Mammary epithelial cell (primary cell): ENCODE measurements around the gene IZUMO2.

Experiments
- EZH2 ChIP-seq: IDR thresholded peaks from 2 replicates; pipeline ENCODE4 v1.6.1; 2012; ENCODE audit warnings: low read length, inconsistent platforms, borderline replicate concordance
- TF ChIP-seq, protein P1 (sequence below), 2 donors: IDR thresholded peaks in 1 of 2; conservative IDR thresholded peaks in 1 of 2; 2 replicates each; pipeline ENCODE4 v1.5.1; 2011 to 2012; ENCODE audit warnings: inconsistent platforms in 2 of 2, low read length in 2 of 2, mild to moderate bottlenecking in 2 of 2, control low read depth in 1 of 2, low read depth in 1 of 2; ENCODE audit not compliant: insufficient read depth in 1 of 2; ENCODE audit errors: extremely low read depth in 1 of 2

DNA sequence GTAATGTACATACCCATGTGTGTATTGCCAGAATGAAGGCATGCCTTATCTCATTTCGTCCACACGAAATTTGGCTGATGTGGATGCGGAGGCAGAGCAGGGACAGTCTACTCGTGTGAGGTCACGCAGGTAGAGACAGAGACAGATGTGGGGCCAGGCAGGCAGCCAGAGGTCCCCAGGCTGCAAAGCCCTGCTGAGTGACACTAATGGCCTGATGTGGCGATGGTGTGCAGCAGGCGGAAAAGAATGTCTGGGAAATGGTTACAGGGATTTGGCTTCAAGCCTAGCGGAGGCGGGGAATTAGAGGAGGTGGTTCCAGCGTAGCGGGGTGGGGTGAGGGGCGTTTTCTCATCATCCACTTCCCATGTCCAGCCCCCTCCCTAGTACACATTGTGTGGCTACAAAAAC lies 4.2 kb upstream of the IZUMO2 start:
- TF ChIP-seq, protein P1, sequence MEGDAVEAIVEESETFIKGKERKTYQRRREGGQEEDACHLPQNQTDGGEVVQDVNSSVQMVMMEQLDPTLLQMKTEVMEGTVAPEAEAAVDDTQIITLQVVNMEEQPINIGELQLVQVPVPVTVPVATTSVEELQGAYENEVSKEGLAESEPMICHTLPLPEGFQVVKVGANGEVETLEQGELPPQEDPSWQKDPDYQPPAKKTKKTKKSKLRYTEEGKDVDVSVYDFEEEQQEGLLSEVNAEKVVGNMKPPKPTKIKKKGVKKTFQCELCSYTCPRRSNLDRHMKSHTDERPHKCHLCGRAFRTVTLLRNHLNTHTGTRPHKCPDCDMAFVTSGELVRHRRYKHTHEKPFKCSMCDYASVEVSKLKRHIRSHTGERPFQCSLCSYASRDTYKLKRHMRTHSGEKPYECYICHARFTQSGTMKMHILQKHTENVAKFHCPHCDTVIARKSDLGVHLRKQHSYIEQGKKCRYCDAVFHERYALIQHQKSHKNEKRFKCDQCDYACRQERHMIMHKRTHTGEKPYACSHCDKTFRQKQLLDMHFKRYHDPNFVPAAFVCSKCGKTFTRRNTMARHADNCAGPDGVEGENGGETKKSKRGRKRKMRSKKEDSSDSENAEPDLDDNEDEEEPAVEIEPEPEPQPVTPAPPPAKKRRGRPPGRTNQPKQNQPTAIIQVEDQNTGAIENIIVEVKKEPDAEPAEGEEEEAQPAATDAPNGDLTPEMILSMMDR (conservative IDR thresholded peaks at IDR 0.05 in 1 of 2, IDR thresholded peaks at IDR 0.05 in 1 of 2; ENCODE audit: extremely low read depth in 1 of 2, insufficient read depth in 1 of 2, low read depth in 1 of 2, low read length in 2 of 2) = no peak
- no peak for TF ChIP-seq EZH2
